ENCODE results near the gene TFAM.

The TFAM gene

GRCh38 chr10:58436071-58436470, 50.9 kb downstream of the TFAM start:
- DNase-seq: no peak

- DNase-seq: no peak
Observed at GRCh38 chr10:58438340-58438871, 53.2 kb downstream of the TFAM start.

DNA sequence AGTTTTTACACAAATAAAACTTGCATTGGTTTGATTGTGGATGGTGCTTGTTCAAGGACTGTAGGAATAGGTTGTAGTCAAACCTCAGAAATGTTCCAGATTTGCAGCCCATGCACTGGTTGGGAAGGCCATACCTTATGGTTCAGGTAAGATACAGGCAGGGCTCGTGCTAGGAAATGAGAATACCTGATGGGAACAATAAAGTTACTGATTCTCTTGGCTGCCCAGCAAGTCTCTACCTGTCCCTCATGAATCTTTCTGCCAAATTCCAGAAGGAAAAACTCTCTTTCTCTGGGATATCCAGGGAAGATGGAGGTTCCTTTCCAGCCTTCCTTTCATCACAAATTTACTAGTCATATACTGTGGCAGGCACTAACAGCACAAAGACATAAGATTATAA, 53.8 kb downstream of the TFAM start:
- DNase-seq: no peak

GRCh38 chr10:58439632-58440364, 54.6 kb downstream of the TFAM start:
- no peak for DNase-seq

GRCh38 chr10:58440484-58440883, 55.3 kb downstream of the TFAM start:
- no peak for DNase-seq

GRCh38 chr10:58444321-58444720, 59.1 kb downstream of the TFAM start:
- no peak for DNase-seq

DNA sequence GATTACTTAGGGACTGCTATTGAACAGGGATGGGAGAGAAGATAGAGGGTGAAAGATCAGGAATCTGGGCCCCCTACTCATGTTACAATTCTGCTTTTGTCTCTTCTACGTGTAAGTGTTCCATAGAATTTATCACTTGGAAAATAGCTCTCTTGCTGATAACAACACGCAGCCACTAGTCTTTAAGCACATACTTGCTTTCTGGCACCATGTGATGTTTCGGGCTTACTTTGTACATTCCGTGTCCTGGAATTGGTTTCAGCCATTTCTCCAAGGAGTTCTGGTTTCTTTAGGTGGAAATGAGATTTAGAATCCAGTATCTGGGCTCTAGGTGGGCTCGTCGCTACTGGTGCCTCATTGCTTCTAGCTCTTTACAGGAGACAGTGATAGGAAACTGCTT, 59.7 kb downstream of the TFAM start:
- DNase-seq: no peak

DNA sequence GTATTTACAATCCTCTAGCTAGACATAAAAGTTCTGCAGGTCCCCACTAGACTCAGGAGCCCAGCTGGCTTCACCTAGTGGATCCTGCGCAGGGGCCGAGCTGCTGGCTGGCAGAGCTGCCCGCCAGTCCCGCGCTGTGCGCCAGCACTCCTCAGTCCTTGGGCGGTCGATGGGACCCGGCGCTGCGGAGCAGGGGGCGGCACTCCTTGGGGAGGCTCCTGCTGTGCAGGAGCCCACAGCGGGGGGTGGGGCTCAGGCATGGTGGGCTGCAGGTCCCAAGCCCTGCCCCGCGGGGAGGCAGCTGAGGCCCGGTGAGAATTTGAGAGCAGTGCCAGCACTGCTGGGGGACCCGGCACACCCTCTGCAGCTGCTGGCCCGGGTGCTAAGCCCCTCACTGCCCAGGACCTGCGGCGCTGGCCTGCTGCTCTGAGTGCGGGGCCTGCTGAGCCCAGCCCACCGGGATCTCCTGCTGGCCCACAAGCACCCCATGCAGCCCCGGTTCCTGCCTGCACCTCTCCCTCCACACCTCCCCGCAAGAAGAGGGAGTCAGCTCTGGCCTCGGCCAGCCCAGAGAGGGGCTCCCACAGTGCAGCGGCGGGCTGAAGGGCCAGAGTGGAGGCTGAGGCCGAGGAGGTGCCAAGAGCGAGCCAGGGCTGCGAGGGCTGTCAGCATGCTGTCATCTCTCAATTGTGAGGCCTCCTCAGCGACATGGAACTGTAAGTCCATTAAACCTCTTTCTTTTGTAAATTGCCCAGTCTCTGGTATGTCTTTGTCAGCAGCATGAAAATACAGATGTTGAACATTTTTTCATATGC, 63.1 kb downstream of the TFAM start:
- DNase-seq: no peak
